WI38 (cell line): ENCODE data around the gene NDUFA3.

Experiments used
- H3K4me3 ChIP-seq: 2 replicates; pipeline ENCODE4 v1.5.1; 2011; ENCODE audit warnings: low read depth, mild to moderate bottlenecking, control low read depth, low read length
- TF ChIP-seq, protein P1 (sequence below): IDR thresholded peaks from 2 replicates; pipeline ENCODE4 v1.5.1; 2012; ENCODE audit warnings: low read depth, mild to moderate bottlenecking, control low read depth, low read length

NDUFA3 gene

DNA sequence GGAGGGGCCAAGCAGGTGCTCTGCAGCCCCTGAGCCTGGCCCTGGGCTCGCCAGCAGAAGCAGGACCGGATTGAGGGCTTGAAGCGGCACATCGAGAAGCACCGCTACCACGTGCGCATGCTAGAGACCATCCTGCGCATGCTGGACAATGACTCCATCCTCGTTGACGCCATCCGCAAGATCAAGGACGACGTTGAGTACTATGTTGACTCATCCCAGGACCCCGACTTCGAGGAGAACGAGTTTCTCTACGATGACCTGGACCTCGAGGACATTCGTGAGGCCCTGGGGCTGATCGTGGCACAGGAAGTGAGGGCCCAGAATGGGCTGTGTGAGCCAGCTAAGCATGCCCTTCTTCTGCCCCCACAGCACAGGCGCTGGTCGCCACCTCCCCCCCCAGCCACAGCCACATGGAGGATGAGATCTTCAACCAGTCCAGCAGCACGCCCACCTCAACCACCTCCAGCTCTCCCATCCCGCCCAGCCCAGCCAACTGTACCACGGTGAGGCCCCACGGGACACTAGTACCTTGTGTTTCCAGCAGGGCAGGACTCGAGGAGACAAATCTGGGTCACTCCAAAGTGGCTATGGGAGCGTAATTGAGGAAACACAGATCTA lies 43.0 kb downstream of the NDUFA3 start:
- TF ChIP-seq, protein P1, sequence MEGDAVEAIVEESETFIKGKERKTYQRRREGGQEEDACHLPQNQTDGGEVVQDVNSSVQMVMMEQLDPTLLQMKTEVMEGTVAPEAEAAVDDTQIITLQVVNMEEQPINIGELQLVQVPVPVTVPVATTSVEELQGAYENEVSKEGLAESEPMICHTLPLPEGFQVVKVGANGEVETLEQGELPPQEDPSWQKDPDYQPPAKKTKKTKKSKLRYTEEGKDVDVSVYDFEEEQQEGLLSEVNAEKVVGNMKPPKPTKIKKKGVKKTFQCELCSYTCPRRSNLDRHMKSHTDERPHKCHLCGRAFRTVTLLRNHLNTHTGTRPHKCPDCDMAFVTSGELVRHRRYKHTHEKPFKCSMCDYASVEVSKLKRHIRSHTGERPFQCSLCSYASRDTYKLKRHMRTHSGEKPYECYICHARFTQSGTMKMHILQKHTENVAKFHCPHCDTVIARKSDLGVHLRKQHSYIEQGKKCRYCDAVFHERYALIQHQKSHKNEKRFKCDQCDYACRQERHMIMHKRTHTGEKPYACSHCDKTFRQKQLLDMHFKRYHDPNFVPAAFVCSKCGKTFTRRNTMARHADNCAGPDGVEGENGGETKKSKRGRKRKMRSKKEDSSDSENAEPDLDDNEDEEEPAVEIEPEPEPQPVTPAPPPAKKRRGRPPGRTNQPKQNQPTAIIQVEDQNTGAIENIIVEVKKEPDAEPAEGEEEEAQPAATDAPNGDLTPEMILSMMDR: no peak
- H3K4me3 ChIP-seq: no peak overlapping the region

DNA sequence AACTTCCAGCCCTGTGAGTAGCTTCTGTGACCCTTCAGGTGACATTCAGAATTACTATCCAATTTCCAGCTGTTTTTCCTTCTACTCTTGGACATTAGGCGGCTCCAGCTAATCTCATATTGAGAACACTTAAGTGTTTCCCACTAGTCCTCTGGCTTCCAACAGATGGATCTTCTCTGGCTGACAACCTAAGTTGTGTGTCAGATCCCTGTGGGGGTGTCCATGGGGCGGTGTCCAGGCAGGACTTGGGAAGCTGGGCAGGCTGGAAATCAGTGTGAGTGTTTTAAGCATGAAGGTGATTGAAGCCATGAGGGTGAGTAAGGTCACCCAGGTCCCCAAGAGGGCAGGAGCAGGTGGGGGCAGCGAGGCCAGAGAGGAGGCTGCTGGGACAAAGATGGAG lies 45.0 kb downstream of the NDUFA3 start:
- TF ChIP-seq, protein P1: no peak

DNA sequence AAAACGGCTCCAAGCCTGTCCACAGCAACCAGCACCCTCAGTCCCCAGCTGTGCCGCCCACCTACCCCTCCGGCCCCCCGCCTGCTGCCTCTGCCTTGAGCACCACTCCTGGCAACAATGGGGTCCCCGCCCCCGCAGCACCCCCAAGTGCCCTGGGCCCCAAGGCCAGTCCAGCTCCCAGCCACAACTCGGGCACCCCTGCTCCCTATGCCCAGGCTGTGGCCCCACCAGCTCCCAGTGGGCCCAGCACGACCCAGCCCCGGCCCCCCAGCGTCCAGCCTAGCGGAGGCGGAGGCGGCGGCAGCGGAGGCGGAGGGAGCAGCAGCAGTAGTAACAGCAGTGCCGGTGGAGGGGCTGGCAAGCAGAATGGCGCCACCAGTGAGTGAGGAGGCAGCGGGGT lies 45.5 kb downstream of the NDUFA3 start:
- H3K4me3 ChIP-seq: no peak overlapping the region
- TF ChIP-seq, protein P1: no peak

More for the DNA sequence above, 45.0 kb downstream of the NDUFA3 start:
- no peak overlapping the region for H3K4me3 ChIP-seq

DNA sequence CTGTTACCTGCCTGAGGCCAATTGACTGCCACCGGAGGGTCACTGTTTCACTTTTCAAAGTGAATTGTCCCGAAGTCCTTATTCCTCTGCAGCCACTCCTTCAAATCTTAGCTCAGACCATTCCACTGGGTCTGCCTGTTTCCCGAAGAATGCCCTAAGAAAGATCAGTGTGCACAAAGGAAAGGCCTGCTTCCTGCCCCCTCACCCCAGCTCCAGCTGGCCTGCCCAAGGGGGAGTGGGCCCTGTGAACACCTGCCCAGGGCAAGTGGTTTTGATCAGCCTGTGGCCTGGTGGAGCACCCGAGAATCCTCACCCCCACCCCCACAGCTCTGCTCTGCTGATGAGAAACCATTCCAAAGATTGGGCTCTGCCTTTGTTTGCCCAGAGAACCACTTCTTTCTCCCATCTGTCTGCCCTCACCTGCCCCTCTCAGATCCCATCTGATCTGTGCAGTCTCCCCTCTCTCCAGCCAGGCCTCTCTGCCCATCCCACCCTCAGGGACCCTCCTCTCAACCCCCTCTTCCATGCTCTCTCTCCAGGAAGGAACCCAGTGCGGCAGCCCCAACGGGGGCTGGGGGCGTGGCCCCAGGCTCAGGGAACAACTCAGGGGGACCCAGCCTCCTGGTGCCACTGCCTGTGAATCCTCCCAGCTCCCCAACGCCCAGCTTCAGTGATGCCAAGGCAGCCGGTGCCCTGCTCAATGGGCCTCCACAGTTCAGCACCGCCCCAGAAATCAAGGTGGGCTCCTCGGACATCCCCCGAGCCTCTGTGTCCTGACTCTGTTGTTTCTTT lies 46.6 kb downstream of the NDUFA3 start:
- H3K4me3 ChIP-seq: no peak overlapping the region
- TF ChIP-seq, protein P1: no peak

DNA sequence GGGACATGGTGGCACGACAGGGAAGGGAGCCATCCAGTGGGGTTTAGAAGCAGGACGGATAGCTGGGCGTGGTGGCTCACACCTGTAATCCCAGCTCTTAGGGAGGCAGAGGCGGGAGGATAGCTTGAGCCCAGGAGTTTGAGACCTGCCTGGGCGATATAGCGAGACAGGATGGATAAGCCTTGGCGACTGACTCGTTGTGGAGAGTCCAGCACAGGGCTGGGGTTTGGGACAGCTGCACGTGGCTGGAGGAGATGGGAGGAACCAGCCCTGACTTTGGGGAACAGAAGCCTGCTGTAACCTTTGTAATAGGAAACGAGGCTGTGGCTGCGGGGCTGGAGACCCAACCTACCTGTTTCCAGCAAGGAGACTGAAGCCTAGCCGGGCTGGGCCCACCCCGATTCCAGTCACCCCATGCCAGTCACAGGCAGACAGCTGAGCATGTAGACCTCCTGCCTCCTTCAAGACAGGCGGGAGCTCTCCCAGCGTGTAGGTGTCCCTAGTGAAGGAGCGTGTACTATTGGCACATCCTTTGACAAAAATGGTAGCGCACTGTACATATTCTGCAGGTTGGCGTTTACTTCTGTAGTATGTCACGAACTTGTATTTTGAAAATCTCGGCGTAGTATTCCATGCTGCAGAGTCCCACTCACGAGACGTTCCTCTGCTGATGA lies 48.8 kb downstream of the NDUFA3 start:
- H3K4me3 ChIP-seq: no peak overlapping the region
- TF ChIP-seq, protein P1: no peak

DNA sequence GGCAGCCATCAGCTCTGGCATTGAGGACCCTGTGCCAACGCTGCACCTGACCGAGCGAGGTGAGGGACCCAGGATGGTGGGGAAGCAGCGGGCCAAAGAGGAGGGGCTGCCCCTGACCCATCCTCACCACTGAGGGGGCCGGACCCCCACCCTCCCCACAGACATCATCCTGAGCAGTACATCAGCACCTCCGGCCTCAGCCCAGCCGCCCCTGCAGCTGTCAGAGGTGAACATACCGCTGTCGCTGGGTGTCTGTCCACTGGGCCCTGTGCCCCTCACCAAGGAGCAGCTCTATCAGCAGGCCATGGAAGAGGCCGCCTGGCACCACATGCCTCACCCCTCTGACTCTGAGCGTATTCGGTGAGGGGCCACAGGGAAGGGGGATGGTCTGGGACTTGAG lies 49.6 kb downstream of the NDUFA3 start:
- no peak overlapping the region for H3K4me3 ChIP-seq
- TF ChIP-seq, protein P1: no peak
